Measurements from ENCODE around the gene PTOV1.

Gene PTOV1

DNA sequence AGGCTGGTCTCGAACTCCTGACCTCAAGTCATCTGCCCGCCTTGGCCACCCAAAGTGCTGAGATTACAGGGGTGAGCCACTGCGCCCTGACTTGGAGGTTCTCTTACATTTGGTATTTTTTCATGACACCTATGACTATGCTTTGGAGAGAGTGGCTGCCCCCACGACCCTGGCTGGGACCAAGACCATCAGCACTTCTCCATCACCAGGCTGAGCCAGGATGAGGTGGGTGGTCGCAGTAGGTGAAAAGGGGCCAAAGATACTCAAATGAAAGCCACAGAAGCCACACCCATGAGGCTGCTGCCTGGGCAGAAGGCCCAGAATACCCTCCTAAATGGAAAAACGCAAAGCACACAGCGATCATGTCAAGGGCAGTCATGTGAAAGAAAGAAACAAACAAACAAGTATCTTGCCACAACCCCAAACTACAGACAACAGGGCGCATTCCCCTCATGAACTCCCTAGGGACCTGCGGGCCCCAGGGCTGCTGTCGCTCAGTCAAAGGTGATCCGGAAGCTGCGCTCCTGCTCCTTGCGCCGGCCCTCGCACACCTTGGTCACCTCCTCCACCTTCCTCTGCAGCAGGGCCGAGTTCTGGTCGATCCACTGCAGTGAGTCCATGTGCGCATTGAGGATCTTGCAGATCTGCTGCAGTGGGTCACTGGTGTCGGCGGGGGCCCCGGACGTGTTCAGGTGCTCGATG, 56.9 kb downstream of the PTOV1 start:
- TF ChIP-seq, protein P1, sequence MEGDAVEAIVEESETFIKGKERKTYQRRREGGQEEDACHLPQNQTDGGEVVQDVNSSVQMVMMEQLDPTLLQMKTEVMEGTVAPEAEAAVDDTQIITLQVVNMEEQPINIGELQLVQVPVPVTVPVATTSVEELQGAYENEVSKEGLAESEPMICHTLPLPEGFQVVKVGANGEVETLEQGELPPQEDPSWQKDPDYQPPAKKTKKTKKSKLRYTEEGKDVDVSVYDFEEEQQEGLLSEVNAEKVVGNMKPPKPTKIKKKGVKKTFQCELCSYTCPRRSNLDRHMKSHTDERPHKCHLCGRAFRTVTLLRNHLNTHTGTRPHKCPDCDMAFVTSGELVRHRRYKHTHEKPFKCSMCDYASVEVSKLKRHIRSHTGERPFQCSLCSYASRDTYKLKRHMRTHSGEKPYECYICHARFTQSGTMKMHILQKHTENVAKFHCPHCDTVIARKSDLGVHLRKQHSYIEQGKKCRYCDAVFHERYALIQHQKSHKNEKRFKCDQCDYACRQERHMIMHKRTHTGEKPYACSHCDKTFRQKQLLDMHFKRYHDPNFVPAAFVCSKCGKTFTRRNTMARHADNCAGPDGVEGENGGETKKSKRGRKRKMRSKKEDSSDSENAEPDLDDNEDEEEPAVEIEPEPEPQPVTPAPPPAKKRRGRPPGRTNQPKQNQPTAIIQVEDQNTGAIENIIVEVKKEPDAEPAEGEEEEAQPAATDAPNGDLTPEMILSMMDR (IDR thresholded peaks at IDR 0.05; ENCODE audit: low read depth, low read length, missing control alignments), result no peak
- DNase-seq (ENCODE audit: extremely low read depth, low read depth), result no peak
- H3K4me3 ChIP-seq (replicated peaks; ENCODE audit: low read depth, low read length), result no peak overlapping the region

DNA sequence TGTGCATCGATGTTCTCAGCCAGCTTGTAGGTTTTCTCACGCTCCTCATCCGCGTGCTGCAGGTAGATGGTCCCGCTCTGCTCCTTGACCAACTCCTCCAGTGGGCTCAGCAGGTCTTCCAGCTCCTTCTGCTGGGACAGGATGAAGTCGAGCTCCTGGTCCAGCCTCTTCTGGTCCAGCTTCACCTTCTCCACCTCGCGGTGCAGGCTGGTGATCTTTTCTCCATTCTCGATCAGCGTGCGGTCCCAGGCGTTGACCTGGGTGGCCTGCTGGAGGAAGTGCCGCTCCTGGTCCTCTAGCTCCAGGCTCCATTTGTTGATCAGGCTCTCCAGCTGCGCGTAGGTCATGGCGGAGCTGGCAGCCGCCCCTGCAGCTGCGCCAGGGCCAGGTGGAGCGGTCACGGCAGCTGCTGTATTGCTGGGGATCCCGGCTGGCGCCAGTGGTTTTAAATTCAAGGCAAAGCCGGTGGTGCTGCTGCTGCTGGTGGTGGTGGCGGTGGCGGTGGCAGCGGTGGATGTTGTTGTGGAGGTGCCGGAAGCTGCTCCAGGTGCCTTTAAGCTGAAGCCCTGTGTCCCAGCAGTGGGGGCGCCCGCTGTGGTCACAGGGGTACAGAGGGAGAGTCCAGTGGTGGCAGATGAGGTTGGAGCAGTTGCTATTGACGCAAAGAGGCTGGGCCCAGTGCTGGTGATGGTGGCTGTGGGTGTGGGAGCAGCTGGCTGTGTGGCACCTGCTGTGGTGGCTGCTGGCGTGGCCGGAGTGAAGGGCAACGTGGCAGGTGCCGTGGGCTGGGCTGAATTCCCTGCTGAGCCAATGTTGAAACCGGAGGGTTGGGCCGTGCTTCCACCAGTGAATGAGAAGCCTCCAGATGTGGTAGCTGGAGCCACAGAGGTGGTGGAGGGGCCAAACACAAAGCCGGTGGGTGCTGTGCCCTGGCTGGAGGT, 57.8 kb downstream of the PTOV1 start:
- H3K4me3 ChIP-seq (replicated peaks; ENCODE audit: low read depth, low read length), result no peak overlapping the region
- TF ChIP-seq, protein P1 (IDR thresholded peaks at IDR 0.05; ENCODE audit: low read depth, low read length, missing control alignments), result no peak
- no peak for DNase-seq (ENCODE audit: extremely low read depth, low read depth)

DNA sequence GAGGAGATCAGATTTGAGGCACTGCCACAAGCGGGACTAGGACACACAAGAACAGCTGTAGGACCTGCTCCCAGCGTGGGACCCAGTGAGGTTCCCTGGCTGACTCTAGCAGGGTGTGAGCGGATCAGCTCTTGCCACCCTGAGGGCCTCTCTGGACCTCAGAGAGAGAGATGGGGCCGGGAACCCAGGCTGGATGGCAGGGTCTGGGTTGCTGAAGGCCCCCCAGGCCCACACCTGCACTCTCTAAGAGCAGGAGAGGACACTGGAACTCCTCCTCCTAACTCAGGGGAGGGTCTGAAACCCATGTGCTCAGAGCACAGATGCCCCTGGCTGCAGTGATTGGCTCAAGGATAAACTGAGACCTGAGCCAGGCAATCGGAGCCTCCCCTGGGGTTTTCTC, 59.2 kb downstream of the PTOV1 start:
- DNase-seq (ENCODE audit: extremely low read depth, low read depth), result no peak
- TF ChIP-seq, protein P1 (IDR thresholded peaks at IDR 0.05; ENCODE audit: low read depth, low read length, missing control alignments), result no peak
- no peak overlapping the region for H3K4me3 ChIP-seq (replicated peaks; ENCODE audit: low read depth, low read length)
